ES-I3 (cell line): Measurements from ENCODE around the gene CTNNA1.
"Not testable (repeated sequence)": the region's sequence is repeated elsewhere in the genome, so short reads cannot be mapped to it uniquely, and the experiment has no call there.

Experiments used
- H3K36me3 ChIP-seq: 2 replicates; pipeline ENCODE4 v1.6.1; 2013; ENCODE audit warnings: mild to moderate bottlenecking, low read length, control low read depth, moderate library complexity; ENCODE audit not compliant: insufficient read depth
- H3K4me1 ChIP-seq: 2 replicates; pipeline ENCODE4 v1.6.1; 2013; ENCODE audit warnings: mild to moderate bottlenecking, control low read depth, low read length; ENCODE audit not compliant: insufficient read depth
- H3K9ac ChIP-seq: 2 replicates; pipeline ENCODE4 v1.6.1; 2013; ENCODE audit warnings: low read depth, mild to moderate bottlenecking, low read length, moderate library complexity
- H3K9me3 ChIP-seq: 2 replicates; pipeline ENCODE4 v1.6.1; 2013; ENCODE audit warnings: mild to moderate bottlenecking, low read length, moderate library complexity; ENCODE audit not compliant: control insufficient read depth, insufficient read depth

CTNNA1 gene

GRCh38 chr5:138760448-138761110, 7.4 kb downstream of the CTNNA1 start:
- Histone ChIP-seq H3K9ac (no peak overlapping the region), H3K9me3 (peaks cover 4% of the 10 kb centered on the region), H3K4me1 (peaks cover 9% of the 10 kb centered on the region), H3K36me3 (peaks cover 6% of the 10 kb centered on the region; the same call in 1 of the 2 replicates)

- not testable (repeated sequence) for H3K36me3 ChIP-seq, H3K9me3 ChIP-seq, H3K9ac ChIP-seq, H3K4me1 ChIP-seq
Observed at GRCh38 chr5:138761115-138761514, 7.9 kb downstream of the CTNNA1 start.

DNA sequence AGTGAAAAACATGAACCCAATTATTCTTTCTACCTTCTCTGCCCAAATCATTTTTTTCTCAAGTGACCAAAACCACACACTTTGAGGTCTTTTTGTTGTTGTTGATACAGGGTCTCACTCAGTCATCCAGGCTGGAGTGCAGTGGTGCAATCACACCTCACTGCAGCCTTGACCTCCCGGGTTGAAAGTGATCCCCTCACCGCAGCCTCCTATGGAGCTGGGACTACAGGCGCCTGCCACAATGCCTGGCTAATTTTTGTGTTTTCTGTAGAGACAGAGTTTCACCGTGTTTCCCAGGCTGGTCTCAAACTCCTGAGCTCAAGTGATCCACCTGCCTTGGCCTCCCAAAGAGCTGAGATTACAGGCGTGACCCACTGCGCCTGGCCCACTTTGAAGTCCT, 8.4 kb downstream of the CTNNA1 start:
- H3K36me3 ChIP-seq, H3K4me1 ChIP-seq, H3K9me3 ChIP-seq, H3K9ac ChIP-seq: not testable (repeated sequence)

DNA sequence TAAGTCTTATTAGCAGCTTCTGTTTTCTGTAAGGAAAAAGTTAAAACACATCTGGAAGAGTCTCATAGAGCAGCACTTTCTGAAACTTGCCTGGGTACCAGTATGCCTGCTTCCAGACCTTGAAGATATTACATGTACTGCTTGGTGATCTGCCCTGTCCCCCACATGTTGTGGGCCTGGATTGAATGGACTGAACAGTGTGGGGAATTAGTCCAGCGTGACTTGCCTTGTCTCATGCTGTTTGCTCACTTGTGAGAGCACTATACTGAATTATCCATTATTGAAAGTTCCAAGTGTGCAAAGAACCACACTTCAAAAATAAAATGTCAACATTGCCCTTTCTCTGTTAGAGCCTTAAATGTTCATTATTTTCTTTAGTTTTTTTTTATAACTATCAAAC, 8.9 kb downstream of the CTNNA1 start:
- Histone ChIP-seq H3K4me1 (peaks cover 3% of the 10 kb centered on the region; the same call in 1 of the 2 replicates), H3K36me3 (peaks cover 6% of the 10 kb centered on the region; the same call in 1 of the 2 replicates), H3K9me3 (peaks cover 4% of the 10 kb centered on the region), H3K9ac (no peak overlapping the region)

- peaks cover 6% of the 10 kb centered on the region; the same call in 1 of the 2 replicates for H3K36me3 ChIP-seq
- peaks cover 3% of the 10 kb centered on the region; the same call in 1 of the 2 replicates for H3K4me1 ChIP-seq
- H3K9ac ChIP-seq = no peak overlapping the region
- no peaks in the 10 kb centered on the region; the same call in 1 of the 2 replicates for H3K9me3 ChIP-seq
Observed at GRCh38 chr5:138763037-138763778, 10.0 kb downstream of the CTNNA1 start.

GRCh38 chr5:138770291-138770690, 17.1 kb downstream of the CTNNA1 start:
- Histone ChIP-seq H3K36me3 (no peaks in the 10 kb centered on the region), H3K4me1 (peaks cover 2% of the 10 kb centered on the region; the same call in 1 of the 2 replicates), H3K9ac (no peak overlapping the region), H3K9me3 (peaks cover 2% of the 10 kb centered on the region; the same call in 1 of the 2 replicates)

- no peak overlapping the region for H3K9ac ChIP-seq
- no peaks in the 10 kb centered on the region for H3K36me3 ChIP-seq
Observed at GRCh38 chr5:138770977-138771376, 17.8 kb downstream of the CTNNA1 start.

DNA sequence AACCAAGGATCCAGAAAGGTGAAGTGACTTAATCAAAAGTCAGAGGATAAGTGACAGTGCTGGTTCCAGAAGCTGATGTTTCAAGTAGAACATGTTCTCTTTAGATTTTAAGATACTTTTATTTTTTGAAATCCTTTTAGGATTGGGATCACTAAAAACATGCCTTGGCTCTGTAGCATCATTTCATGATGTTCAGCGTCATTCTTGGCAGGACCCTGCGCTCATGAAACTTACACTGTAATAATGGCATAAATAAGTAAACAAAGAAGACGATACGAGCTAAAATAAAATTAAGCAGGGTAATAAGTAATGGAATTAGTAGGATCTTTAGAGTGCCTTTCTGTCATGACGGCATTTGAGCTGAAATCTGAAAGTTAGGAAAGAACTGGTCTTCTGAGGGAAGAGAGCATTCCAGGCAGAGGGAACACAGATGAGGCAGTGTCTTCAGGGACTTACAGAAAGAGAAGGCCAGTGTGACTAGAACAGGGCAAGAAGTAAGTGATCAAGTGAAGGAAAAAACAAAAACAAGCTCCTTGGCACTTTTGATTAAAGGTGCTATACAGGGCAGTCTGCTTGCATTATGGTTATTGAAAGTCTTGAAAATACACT, 19.9 kb downstream of the CTNNA1 start:
- no peak overlapping the region for H3K9ac ChIP-seq
- peaks cover 2% of the 10 kb centered on the region; the same call in 1 of the 2 replicates for H3K4me1 ChIP-seq
- H3K9me3 ChIP-seq = peaks cover 3% of the 10 kb centered on the region; the same call in 1 of the 2 replicates
- H3K36me3 ChIP-seq = no peaks in the 10 kb centered on the region

More at GRCh38 chr5:138770977-138771376, 17.8 kb downstream of the CTNNA1 start:
- H3K4me1 ChIP-seq = peaks cover 2% of the 10 kb centered on the region; the same call in 1 of the 2 replicates
- peaks cover 3% of the 10 kb centered on the region; the same call in 1 of the 2 replicates for H3K9me3 ChIP-seq

DNA sequence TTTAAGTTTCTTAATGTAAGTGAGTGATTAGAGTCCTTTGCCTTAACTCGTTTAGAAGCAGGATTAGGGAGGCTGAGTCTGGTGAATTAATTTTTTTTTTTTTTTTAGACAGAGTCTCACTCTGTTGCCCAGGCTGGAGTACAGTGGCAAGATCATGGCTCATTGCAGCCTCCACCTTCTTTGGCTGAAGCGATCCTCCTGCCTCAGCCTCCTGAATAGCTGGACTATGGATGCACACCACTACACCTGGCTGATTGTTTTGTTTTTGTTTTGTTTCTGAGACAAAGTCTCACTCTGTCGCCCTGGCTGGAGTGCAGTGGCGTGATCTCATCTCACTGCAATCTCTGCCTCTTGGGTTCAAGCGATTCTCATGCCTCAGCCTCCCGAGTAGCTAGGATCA, 20.4 kb downstream of the CTNNA1 start:
- H3K9ac ChIP-seq, H3K36me3 ChIP-seq, H3K4me1 ChIP-seq, H3K9me3 ChIP-seq: not testable (repeated sequence)

DNA sequence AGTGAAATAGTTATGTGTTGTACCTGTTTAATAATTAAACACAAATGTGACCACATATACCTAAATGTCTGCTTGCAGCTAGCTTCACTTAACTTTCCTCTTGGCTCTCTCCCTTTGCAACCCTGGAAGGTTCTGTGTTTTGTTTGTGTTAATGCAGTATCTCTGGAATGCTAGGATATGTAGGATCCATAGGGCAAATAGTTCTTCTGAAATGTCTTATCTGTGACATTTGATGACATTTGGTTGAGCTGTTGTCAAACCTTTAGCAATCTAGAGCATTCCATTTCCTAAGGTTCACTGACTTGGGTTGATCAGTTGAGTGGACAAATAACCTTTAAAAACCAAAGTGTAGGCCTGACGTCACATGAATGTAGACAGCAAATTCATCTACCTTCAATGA, 21.8 kb downstream of the CTNNA1 start:
- H3K4me1 ChIP-seq = peaks cover under 1% of the 10 kb centered on the region; the same call in 1 of the 2 replicates
- H3K36me3 ChIP-seq = no peaks in the 10 kb centered on the region
- no peak overlapping the region for H3K9ac ChIP-seq
- H3K9me3 ChIP-seq = peaks cover 3% of the 10 kb centered on the region; the same call in 1 of the 2 replicates

DNA sequence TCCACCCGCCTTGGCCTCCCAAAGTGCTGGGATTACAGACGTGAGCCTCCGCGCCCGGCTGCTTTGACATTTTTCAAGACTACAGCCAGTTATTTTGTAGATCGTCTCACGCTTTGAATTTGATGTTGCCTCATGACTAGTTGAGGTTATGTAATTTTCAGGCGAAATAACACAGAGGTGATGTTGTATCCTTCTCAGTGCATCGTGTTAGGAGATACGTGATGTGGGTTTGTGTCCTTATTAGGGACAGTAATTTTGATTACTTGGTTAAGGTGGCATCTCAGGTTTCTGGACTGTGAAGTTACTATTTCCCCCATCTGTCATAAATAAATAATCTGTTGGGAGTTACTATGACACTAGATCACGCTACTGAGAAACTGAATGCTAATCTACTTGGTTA, 25.0 kb downstream of the CTNNA1 start:
- Histone ChIP-seq H3K4me1 (no peaks in the 10 kb centered on the region), H3K9me3 (peaks cover 3% of the 10 kb centered on the region; the same call in 1 of the 2 replicates), H3K9ac (no peak overlapping the region), H3K36me3 (peaks cover under 1% of the 10 kb centered on the region; the same call in 1 of the 2 replicates)

- H3K9me3 ChIP-seq = no peaks in the 10 kb centered on the region
- H3K9ac ChIP-seq = no peak overlapping the region
- H3K36me3 ChIP-seq = peaks cover 11% of the 10 kb centered on the region
- H3K4me1 ChIP-seq = no peaks in the 10 kb centered on the region
Observed at GRCh38 chr5:138783976-138784375, 30.8 kb downstream of the CTNNA1 start.

- no peaks in the 10 kb centered on the region for H3K4me1 ChIP-seq
- no peak overlapping the region for H3K9ac ChIP-seq
- H3K9me3 ChIP-seq = no peaks in the 10 kb centered on the region
- H3K36me3 ChIP-seq = peaks cover 11% of the 10 kb centered on the region
Observed at GRCh38 chr5:138784590-138784989, 31.4 kb downstream of the CTNNA1 start.

GRCh38 chr5:138789771-138790242, 36.6 kb downstream of the CTNNA1 start:
- H3K9me3 ChIP-seq = no peaks in the 10 kb centered on the region
- no peaks in the 10 kb centered on the region; the same call in 1 of the 2 replicates for H3K4me1 ChIP-seq
- H3K9ac ChIP-seq = no peak overlapping the region
- peaks cover 6% of the 10 kb centered on the region for H3K36me3 ChIP-seq
